HEK293 (cell line): ENCODE results near the gene CNGA4.

ENCODE experiments used
- BCL11A ChIP-seq: fragments of 450-650 bp; formaldehyde crosslinking; IDR thresholded peaks from 2 replicates; pipeline ENCODE4 v1.5.1; 2016; ENCODE audit warnings: low read depth, missing biosample characterization, missing genetic modification characterization
- TRIM28 ChIP-seq: IDR thresholded peaks from 2 replicates; pipeline ENCODE4 v1.6.1; 2011; ENCODE audit warnings: low read length, control low read depth, borderline replicate concordance
- YY1 ChIP-seq: fragments of 450-650 bp; formaldehyde crosslinking; IDR thresholded peaks from 2 replicates; pipeline ENCODE4 v1.5.1; 2018; ENCODE audit warnings: missing biosample characterization, missing genetic modification characterization
- YY2 ChIP-seq: fragments of 450-650 bp; formaldehyde crosslinking; IDR thresholded peaks from 2 replicates; pipeline ENCODE4 v1.5.1; 2016; ENCODE audit warnings: missing biosample characterization, missing genetic modification characterization
- ZBTB1 ChIP-seq: fragments of 450-650 bp; formaldehyde crosslinking; IDR thresholded peaks from 2 replicates; pipeline ENCODE4 v1.5.1; 2016; ENCODE audit warnings: missing biosample characterization, missing genetic modification characterization
- ZBTB20 ChIP-seq: fragments of 450-650 bp; formaldehyde crosslinking; IDR thresholded peaks from 2 replicates; pipeline ENCODE4 v1.5.1; 2016; ENCODE audit warnings: missing biosample characterization, missing genetic modification characterization
- ZNF121 ChIP-seq: fragments of 450-650 bp; formaldehyde crosslinking; IDR thresholded peaks from 2 replicates; pipeline ENCODE4 v1.5.1; 2016; ENCODE audit warnings: missing biosample characterization, missing genetic modification characterization
- ZNF24 ChIP-seq: fragments of 450-650 bp; formaldehyde crosslinking; IDR thresholded peaks from 2 replicates; pipeline ENCODE4 v1.5.1; 2016; ENCODE audit warnings: missing biosample characterization, missing genetic modification characterization
- TF ChIP-seq, protein P1 (sequence below): fragments of 450-650 bp; formaldehyde crosslinking; IDR thresholded peaks from 2 replicates; pipeline ENCODE4 v1.5.1; 2016; ENCODE audit warnings: missing biosample characterization, missing genetic modification characterization
- TF ChIP-seq, protein P2 (sequence below): fragments of 450-650 bp; formaldehyde crosslinking; IDR thresholded peaks from 2 replicates; pipeline ENCODE4 v1.5.1; 2016; ENCODE audit warnings: missing biosample characterization, missing genetic modification characterization
- TF ChIP-seq, protein P3 (sequence below): fragments of 450-650 bp; formaldehyde crosslinking; IDR thresholded peaks from 2 replicates; pipeline ENCODE4 v1.5.1; 2016; ENCODE audit warnings: missing biosample characterization, missing genetic modification characterization
- TF ChIP-seq, protein P4 (sequence below): fragments of 450-650 bp; formaldehyde crosslinking; IDR thresholded peaks from 2 replicates; pipeline ENCODE4 v1.5.1; 2016; ENCODE audit warnings: missing biosample characterization, missing genetic modification characterization
- TF ChIP-seq, protein P5 (sequence below): fragments of 450-650 bp; formaldehyde crosslinking; IDR thresholded peaks from 2 replicates; pipeline ENCODE4 v1.5.1; 2016; ENCODE audit warnings: missing biosample characterization, missing genetic modification characterization, low read depth

DNA sequence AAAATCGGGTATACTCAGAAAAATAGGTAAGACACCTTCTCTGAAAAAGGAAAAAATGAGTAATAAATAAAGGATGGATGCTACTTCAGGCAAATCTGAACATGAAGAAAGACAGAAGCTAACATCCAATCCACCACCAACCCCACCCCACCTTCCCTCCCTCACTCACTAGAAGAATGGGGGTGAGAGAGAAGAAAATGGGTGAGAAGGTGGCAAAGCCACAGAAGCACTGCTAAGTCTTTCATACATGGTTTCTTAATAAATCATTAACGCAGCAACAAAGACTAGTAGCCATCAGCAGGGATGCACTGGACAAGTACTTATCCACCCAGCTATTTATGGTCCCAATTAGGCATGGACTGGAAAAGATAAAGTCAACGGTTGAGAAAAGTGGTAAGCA, 10.4 kb upstream of the CNGA4 start:
- TF ChIP-seq, protein P1, sequence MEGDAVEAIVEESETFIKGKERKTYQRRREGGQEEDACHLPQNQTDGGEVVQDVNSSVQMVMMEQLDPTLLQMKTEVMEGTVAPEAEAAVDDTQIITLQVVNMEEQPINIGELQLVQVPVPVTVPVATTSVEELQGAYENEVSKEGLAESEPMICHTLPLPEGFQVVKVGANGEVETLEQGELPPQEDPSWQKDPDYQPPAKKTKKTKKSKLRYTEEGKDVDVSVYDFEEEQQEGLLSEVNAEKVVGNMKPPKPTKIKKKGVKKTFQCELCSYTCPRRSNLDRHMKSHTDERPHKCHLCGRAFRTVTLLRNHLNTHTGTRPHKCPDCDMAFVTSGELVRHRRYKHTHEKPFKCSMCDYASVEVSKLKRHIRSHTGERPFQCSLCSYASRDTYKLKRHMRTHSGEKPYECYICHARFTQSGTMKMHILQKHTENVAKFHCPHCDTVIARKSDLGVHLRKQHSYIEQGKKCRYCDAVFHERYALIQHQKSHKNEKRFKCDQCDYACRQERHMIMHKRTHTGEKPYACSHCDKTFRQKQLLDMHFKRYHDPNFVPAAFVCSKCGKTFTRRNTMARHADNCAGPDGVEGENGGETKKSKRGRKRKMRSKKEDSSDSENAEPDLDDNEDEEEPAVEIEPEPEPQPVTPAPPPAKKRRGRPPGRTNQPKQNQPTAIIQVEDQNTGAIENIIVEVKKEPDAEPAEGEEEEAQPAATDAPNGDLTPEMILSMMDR (tag by site-specific recombination), result no peak
- TF ChIP-seq, protein P2, sequence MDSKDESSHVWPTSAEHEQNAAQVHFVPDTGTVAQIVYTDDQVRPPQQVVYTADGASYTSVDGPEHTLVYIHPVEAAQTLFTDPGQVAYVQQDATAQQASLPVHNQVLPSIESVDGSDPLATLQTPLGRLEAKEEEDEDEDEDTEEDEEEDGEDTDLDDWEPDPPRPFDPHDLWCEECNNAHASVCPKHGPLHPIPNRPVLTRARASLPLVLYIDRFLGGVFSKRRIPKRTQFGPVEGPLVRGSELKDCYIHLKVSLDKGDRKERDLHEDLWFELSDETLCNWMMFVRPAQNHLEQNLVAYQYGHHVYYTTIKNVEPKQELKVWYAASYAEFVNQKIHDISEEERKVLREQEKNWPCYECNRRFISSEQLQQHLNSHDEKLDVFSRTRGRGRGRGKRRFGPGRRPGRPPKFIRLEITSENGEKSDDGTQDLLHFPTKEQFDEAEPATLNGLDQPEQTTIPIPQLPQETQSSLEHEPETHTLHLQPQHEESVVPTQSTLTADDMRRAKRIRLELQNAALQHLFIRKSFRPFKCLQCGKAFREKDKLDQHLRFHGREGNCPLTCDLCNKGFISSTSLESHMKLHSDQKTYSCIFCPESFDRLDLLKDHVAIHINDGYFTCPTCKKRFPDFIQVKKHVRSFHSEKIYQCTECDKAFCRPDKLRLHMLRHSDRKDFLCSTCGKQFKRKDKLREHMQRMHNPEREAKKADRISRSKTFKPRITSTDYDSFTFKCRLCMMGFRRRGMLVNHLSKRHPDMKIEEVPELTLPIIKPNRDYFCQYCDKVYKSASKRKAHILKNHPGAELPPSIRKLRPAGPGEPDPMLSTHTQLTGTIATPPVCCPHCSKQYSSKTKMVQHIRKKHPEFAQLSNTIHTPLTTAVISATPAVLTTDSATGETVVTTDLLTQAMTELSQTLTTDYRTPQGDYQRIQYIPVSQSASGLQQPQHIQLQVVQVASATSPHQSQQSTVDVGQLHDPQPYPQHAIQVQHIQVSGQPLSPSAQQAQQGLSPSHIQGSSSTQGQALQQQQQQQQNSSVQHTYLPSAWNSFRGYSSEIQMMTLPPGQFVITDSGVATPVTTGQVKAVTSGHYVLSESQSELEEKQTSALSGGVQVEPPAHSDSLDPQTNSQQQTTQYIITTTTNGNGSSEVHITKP (tag by site-specific recombination), result no peak
- TF ChIP-seq ZNF24 (no peak), ZBTB20 (no peak), YY2 (tag by site-specific recombination) (no peak), YY1 (tag by site-specific recombination) (no peak), BCL11A (tag by site-specific recombination) (no peak), ZNF121 (tag by site-specific recombination) (no peak), TRIM28 (no peak), ZBTB1 (no peak)
- TF ChIP-seq, protein P3, sequence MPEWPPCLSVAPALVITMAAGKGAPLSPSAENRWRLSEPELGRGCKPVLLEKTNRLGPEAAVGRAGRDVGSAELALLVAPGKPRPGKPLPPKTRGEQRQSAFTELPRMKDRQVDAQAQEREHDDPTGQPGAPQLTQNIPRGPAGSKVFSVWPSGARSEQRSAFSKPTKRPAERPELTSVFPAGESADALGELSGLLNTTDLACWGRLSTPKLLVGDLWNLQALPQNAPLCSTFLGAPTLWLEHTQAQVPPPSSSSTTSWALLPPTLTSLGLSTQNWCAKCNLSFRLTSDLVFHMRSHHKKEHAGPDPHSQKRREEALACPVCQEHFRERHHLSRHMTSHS (tag by site-specific recombination), result no peak
- TF ChIP-seq, protein P4, sequence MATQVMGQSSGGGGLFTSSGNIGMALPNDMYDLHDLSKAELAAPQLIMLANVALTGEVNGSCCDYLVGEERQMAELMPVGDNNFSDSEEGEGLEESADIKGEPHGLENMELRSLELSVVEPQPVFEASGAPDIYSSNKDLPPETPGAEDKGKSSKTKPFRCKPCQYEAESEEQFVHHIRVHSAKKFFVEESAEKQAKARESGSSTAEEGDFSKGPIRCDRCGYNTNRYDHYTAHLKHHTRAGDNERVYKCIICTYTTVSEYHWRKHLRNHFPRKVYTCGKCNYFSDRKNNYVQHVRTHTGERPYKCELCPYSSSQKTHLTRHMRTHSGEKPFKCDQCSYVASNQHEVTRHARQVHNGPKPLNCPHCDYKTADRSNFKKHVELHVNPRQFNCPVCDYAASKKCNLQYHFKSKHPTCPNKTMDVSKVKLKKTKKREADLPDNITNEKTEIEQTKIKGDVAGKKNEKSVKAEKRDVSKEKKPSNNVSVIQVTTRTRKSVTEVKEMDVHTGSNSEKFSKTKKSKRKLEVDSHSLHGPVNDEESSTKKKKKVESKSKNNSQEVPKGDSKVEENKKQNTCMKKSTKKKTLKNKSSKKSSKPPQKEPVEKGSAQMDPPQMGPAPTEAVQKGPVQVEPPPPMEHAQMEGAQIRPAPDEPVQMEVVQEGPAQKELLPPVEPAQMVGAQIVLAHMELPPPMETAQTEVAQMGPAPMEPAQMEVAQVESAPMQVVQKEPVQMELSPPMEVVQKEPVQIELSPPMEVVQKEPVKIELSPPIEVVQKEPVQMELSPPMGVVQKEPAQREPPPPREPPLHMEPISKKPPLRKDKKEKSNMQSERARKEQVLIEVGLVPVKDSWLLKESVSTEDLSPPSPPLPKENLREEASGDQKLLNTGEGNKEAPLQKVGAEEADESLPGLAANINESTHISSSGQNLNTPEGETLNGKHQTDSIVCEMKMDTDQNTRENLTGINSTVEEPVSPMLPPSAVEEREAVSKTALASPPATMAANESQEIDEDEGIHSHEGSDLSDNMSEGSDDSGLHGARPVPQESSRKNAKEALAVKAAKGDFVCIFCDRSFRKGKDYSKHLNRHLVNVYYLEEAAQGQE (tag by site-specific recombination), result no peak
- TF ChIP-seq, protein P5, sequence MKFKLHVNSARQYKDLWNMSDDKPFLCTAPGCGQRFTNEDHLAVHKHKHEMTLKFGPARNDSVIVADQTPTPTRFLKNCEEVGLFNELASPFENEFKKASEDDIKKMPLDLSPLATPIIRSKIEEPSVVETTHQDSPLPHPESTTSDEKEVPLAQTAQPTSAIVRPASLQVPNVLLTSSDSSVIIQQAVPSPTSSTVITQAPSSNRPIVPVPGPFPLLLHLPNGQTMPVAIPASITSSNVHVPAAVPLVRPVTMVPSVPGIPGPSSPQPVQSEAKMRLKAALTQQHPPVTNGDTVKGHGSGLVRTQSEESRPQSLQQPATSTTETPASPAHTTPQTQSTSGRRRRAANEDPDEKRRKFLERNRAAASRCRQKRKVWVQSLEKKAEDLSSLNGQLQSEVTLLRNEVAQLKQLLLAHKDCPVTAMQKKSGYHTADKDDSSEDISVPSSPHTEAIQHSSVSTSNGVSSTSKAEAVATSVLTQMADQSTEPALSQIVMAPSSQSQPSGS, result no peak
